ENCODE data around the gene NBL1. TPM values are rescaled to one million over a fixed set of nuclear protein-coding genes. Genes with fewer than 3 reads are reported as not detected.

The NBL1 gene
- polyA plus RNA-seq, 4 donors, result 60.6 to 503 (median 474) TPM

DNA sequence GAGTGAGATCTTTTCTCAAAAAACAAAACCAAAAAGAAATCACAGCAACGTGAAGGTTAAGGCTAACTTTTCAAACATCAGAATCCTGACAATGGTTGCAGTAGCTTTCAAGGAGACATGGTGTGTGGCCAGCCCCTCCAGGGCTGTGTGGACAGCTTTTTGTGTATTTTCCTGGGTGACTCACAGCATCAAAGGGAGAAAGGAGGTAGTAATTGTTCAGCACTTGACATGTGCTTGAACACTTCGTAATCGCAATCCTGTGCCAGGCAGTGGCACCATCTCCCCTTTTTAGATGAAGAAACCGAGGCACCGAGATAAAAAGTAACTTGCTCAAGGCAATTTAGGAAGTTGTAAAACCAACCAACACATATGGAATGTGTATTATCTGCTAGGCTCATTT is 10.3 kb downstream of the NBL1 start:
- Histone ChIP-seq H3K4me3 (ENCODE audit: low read depth in 1 of 3, low read length in 3 of 3) (no peak overlapping the region), H3K27me3 (ENCODE audit: control insufficient read depth in 3 of 3, insufficient read depth in 3 of 3, low read length in 3 of 3) (no peaks in the 10 kb centered on the region), H3K27ac (ENCODE audit: low read depth in 1 of 3, low read length in 2 of 3) (no peak overlapping the region), H3K36me3 (ENCODE audit: control insufficient read depth in 3 of 3, insufficient read depth in 2 of 3, low read depth in 1 of 3, low read length in 3 of 3) (peaks cover 4 to 50% (median 5%) of the 10 kb centered on the region in 3 donors), H3K9me3 (ENCODE audit: control insufficient read depth in 2 of 2, insufficient read depth in 1 of 2, low read depth in 1 of 2, low read length in 1 of 2) (no peaks in the 10 kb centered on the region), H3K4me1 (ENCODE audit: control insufficient read depth in 3 of 3, insufficient read depth in 2 of 3, low read depth in 1 of 3, low read length in 2 of 3) (peaks cover 2 to 12% (median 3%) of the 10 kb centered on the region in 3 donors)
- FAIRE-seq, result no peak
- DNase-seq, result no peak
- 48 to 81% (median 64%) methylated on average over 5 of the region's 5 CpGs for WGBS, 3 donors

DNA sequence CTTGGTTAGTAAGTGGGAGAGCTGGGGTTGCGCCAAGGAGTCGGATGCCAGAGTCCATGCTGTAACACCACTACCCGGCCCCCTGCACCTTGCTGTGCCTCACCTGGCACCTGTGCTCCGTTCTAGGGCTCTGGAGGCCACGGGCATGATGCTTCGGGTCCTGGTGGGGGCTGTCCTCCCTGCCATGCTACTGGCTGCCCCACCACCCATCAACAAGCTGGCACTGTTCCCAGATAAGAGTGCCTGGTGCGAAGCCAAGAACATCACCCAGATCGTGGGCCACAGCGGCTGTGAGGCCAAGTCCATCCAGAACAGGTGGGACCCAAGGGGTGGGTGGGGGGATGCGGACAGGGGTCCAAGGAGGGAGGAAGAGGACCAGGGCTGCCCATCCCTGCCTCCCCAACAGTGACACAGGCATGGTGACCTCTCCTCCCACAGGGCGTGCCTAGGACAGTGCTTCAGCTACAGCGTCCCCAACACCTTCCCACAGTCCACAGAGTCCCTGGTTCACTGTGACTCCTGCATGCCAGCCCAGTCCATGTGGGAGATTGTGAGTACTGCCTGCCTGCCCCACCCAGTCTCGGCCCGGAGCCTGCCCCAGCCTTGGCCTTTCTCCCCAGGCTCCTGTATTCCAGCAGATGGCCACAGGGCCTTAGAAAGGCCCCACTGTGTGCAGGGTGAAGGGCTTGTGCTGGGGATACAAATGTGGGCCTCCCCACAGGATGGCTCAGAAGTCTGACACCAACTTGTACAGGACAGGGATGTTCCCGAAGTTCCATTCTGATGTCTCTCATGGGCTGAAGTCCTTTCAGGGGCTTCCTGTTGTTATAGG is 11.0 kb downstream of the NBL1 start:
- peaks cover 2 to 12% (median 2%) of the 10 kb centered on the region in 3 donors for H3K4me1 ChIP-seq (ENCODE audit: control insufficient read depth in 3 of 3, insufficient read depth in 2 of 3, low read depth in 1 of 3, low read length in 2 of 3)
- H3K27me3 ChIP-seq (ENCODE audit: control insufficient read depth in 3 of 3, insufficient read depth in 3 of 3, low read length in 3 of 3), result no peaks in the 10 kb centered on the region
- H3K27ac ChIP-seq (ENCODE audit: low read depth in 1 of 3, low read length in 2 of 3), result peak overlapping the region in 1 of 3 donors; percentile 27
- FAIRE-seq, result no peak
- no peak overlapping the region for H3K4me3 ChIP-seq (ENCODE audit: low read depth in 1 of 3, low read length in 3 of 3)
- H3K9me3 ChIP-seq (ENCODE audit: control insufficient read depth in 2 of 2, insufficient read depth in 1 of 2, low read depth in 1 of 2, low read length in 1 of 2), result no peaks in the 10 kb centered on the region
- DNase-seq, result peak in 1 of 2 donors; percentile 58
- 26 to 66% (median 47%) methylated on average over 15 of the region's 15 CpGs for WGBS, 3 donors
- H3K36me3 ChIP-seq (ENCODE audit: control insufficient read depth in 3 of 3, insufficient read depth in 2 of 3, low read depth in 1 of 3, low read length in 3 of 3), result peaks cover 4 to 50% (median 5%) of the 10 kb centered on the region in 3 donors

DNA sequence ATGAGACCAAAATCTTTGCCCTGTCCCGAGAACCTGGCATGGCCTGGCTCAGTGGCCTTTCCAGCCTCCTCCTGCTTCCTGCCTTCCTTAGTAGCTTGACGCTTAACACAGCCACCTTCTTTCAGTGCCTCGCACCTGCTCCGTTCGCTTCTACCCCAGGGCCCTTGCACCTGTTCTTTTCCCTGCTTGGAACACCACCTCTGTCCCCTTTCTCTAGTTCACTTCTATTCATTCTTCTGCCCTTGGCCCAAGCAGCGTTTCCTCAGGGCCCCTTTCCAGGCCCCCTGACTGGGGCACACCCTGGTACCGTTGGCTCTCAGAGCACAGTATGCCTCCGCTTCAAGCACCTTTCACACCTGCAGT is 11.6 kb downstream of the NBL1 start:
- H3K4me1 ChIP-seq (ENCODE audit: control insufficient read depth in 3 of 3, insufficient read depth in 2 of 3, low read depth in 1 of 3, low read length in 2 of 3), result peaks cover 0 to 6% (median 2%) of the 10 kb centered on the region in 3 donors
- H3K4me3 ChIP-seq (ENCODE audit: low read depth in 1 of 3, low read length in 3 of 3), result no peak overlapping the region
- 82 to 85% (median 84%) methylated on average over 8 of the region's 8 CpGs for WGBS, 3 donors
- H3K36me3 ChIP-seq (ENCODE audit: control insufficient read depth in 3 of 3, insufficient read depth in 2 of 3, low read depth in 1 of 3, low read length in 3 of 3), result peaks cover 4 to 50% (median 5%) of the 10 kb centered on the region in 3 donors
- H3K27ac ChIP-seq (ENCODE audit: low read depth in 1 of 3, low read length in 2 of 3), result peak overlapping the region in 1 of 3 donors; percentile 27
- no peaks in the 10 kb centered on the region for H3K9me3 ChIP-seq (ENCODE audit: control insufficient read depth in 2 of 2, insufficient read depth in 1 of 2, low read depth in 1 of 2, low read length in 1 of 2)
- DNase-seq, result no peak
- FAIRE-seq, result no peak
- H3K27me3 ChIP-seq (ENCODE audit: control insufficient read depth in 3 of 3, insufficient read depth in 3 of 3, low read length in 3 of 3), result peaks cover 0 to 3% (median 0%) of the 10 kb centered on the region in 3 donors

DNA sequence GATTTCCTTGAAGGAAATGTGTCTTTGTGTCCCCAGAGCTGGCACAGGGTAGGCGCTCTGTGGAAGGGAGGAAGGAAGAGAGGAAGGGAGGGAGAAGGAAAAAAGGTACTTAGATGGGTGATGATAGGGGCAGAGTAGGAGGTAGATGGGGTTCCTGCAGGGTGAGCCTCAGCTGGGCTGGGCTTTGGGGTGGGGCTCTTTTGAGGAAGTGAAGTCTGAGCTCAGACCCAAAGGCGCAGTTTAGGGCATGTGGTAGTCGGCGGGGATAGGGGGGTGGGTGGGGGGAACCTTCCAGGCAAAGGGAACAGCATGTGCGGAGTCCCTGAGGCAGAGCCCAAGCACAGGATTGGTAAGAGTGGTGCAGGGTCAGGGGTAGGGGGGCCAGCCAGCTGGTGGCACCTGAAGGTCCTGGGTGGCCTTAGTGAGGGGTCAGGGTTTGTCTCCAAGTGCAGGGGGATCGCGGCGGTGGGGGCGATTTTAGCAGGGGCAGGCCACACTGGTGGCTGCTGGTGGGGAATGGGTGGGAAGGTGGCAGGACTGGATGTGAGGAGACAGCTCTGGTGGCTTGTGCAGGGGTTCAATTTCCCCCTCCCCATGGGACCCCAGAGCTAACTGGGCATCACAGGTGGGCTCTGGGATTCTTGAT is 12.1 kb downstream of the NBL1 start:
- Histone ChIP-seq H3K36me3 (ENCODE audit: control insufficient read depth in 3 of 3, insufficient read depth in 2 of 3, low read depth in 1 of 3, low read length in 3 of 3) (peaks cover 4 to 50% (median 5%) of the 10 kb centered on the region in 3 donors), H3K4me3 (ENCODE audit: low read depth in 1 of 3, low read length in 3 of 3) (no peak overlapping the region), H3K27ac (ENCODE audit: low read depth in 1 of 3, low read length in 2 of 3) (no peak overlapping the region), H3K27me3 (ENCODE audit: control insufficient read depth in 3 of 3, insufficient read depth in 3 of 3, low read length in 3 of 3) (peaks cover 0 to 5% (median 0%) of the 10 kb centered on the region in 3 donors), H3K9me3 (ENCODE audit: control insufficient read depth in 2 of 2, insufficient read depth in 1 of 2, low read depth in 1 of 2, low read length in 1 of 2) (no peaks in the 10 kb centered on the region), H3K4me1 (ENCODE audit: control insufficient read depth in 3 of 3, insufficient read depth in 2 of 3, low read depth in 1 of 3, low read length in 2 of 3) (peaks cover 0 to 3% (median 2%) of the 10 kb centered on the region in 3 donors)
- FAIRE-seq, result no peak
- no peak for DNase-seq
- 85 to 90% (median 87%) methylated on average over 9 of the region's 9 CpGs for WGBS, 3 donors

DNA sequence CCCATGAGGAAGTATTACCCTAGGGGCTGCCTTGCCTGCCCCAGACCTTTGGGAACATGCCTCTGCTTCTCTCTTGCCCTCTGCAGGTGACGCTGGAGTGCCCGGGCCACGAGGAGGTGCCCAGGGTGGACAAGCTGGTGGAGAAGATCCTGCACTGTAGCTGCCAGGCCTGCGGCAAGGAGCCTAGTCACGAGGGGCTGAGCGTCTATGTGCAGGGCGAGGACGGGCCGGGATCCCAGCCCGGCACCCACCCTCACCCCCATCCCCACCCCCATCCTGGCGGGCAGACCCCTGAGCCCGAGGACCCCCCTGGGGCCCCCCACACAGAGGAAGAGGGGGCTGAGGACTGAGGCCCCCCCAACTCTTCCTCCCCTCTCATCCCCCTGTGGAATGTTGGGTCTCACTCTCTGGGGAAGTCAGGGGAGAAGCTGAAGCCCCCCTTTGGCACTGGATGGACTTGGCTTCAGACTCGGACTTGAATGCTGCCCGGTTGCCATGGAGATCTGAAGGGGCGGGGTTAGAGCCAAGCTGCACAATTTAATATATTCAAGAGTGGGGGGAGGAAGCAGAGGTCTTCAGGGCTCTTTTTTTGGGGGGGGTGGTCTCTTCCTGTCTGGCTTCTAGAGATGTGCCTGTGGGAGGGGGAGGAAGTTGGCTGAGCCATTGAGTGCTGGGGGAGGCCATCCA is 12.8 kb downstream of the NBL1 start:
- no peak for FAIRE-seq
- Histone ChIP-seq H3K4me1 (ENCODE audit: control insufficient read depth in 3 of 3, insufficient read depth in 2 of 3, low read depth in 1 of 3, low read length in 2 of 3) (peaks cover 0 to 3% (median 2%) of the 10 kb centered on the region in 3 donors), H3K27ac (ENCODE audit: low read depth in 1 of 3, low read length in 2 of 3) (no peak overlapping the region), H3K9me3 (ENCODE audit: control insufficient read depth in 2 of 2, insufficient read depth in 1 of 2, low read depth in 1 of 2, low read length in 1 of 2) (no peaks in the 10 kb centered on the region), H3K27me3 (ENCODE audit: control insufficient read depth in 3 of 3, insufficient read depth in 3 of 3, low read length in 3 of 3) (peaks cover 0 to 9% (median 0%) of the 10 kb centered on the region in 3 donors), H3K36me3 (ENCODE audit: control insufficient read depth in 3 of 3, insufficient read depth in 2 of 3, low read depth in 1 of 3, low read length in 3 of 3) (peaks cover 4 to 48% (median 5%) of the 10 kb centered on the region in 3 donors), H3K4me3 (ENCODE audit: low read depth in 1 of 3, low read length in 3 of 3) (no peak overlapping the region)
- 79 to 84% (median 80%) methylated on average over 14 to 15 of the region's 15 CpGs for WGBS, 3 donors
- DNase-seq, result no peak

DNA sequence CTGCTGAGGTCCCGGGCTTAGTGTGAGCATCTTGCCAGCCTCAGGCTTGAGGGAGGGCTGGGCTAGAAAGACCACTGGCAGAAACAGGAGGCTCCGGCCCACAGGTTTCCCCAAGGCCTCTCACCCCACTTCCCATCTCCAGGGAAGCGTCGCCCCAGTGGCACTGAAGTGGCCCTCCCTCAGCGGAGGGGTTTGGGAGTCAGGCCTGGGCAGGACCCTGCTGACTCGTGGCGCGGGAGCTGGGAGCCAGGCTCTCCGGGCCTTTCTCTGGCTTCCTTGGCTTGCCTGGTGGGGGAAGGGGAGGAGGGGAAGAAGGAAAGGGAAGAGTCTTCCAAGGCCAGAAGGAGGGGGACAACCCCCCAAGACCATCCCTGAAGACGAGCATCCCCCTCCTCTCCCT is 13.4 kb downstream of the NBL1 start:
- WGBS, 3 donors, result 87 to 98% (median 88%) methylated on average over 8 to 10 of the region's 10 CpGs

DNA sequence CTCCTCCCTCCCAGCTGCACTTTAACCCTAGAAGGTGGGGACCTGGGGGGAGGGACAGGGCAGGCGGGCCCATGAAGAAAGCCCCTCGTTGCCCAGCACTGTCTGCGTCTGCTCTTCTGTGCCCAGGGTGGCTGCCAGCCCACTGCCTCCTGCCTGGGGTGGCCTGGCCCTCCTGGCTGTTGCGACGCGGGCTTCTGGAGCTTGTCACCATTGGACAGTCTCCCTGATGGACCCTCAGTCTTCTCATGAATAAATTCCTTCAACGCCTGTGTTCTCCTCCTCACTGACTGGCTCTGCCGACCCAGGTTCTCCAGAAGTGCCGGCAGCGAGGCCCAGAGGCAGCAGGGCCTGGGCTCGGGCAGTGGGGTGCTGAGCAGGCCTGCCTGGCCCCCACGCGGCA is 14.1 kb downstream of the NBL1 start:
- Histone ChIP-seq H3K4me3 (ENCODE audit: low read depth in 1 of 3, low read length in 3 of 3) (no peak overlapping the region), H3K9me3 (ENCODE audit: control insufficient read depth in 2 of 2, insufficient read depth in 1 of 2, low read depth in 1 of 2, low read length in 1 of 2) (no peaks in the 10 kb centered on the region), H3K27ac (ENCODE audit: low read depth in 1 of 3, low read length in 2 of 3) (no peak overlapping the region), H3K27me3 (ENCODE audit: control insufficient read depth in 3 of 3, insufficient read depth in 3 of 3, low read length in 3 of 3) (peaks cover 0 to 18% (median 2%) of the 10 kb centered on the region in 3 donors), H3K36me3 (ENCODE audit: control insufficient read depth in 3 of 3, insufficient read depth in 2 of 3, low read depth in 1 of 3, low read length in 3 of 3) (peaks cover 3 to 43% (median 4%) of the 10 kb centered on the region in 3 donors), H3K4me1 (ENCODE audit: control insufficient read depth in 3 of 3, insufficient read depth in 2 of 3, low read depth in 1 of 3, low read length in 2 of 3) (peaks cover 0 to 3% (median 2%) of the 10 kb centered on the region in 3 donors)
- FAIRE-seq (no peak), DNase-seq (no peak)
- WGBS, 3 donors, result 84 to 90% (median 88%) methylated on average over 12 to 13 of the region's 13 CpGs

More for the DNA sequence above, 13.4 kb downstream of the NBL1 start:
- H3K27me3 ChIP-seq (ENCODE audit: control insufficient read depth in 3 of 3, insufficient read depth in 3 of 3, low read length in 3 of 3), result peaks cover 0 to 11% (median 0%) of the 10 kb centered on the region in 3 donors
- H3K4me1 ChIP-seq (ENCODE audit: control insufficient read depth in 3 of 3, insufficient read depth in 2 of 3, low read depth in 1 of 3, low read length in 2 of 3), result peaks cover 0 to 3% (median 2%) of the 10 kb centered on the region in 3 donors
- H3K9me3 ChIP-seq (ENCODE audit: control insufficient read depth in 2 of 2, insufficient read depth in 1 of 2, low read depth in 1 of 2, low read length in 1 of 2), result no peaks in the 10 kb centered on the region
- H3K27ac ChIP-seq (ENCODE audit: low read depth in 1 of 3, low read length in 2 of 3), result no peak overlapping the region
- H3K4me3 ChIP-seq (ENCODE audit: low read depth in 1 of 3, low read length in 3 of 3), result no peak overlapping the region
- H3K36me3 ChIP-seq (ENCODE audit: control insufficient read depth in 3 of 3, insufficient read depth in 2 of 3, low read depth in 1 of 3, low read length in 3 of 3), result peaks cover 3 to 43% (median 4%) of the 10 kb centered on the region in 3 donors
- DNase-seq (no peak), FAIRE-seq (no peak)

DNA sequence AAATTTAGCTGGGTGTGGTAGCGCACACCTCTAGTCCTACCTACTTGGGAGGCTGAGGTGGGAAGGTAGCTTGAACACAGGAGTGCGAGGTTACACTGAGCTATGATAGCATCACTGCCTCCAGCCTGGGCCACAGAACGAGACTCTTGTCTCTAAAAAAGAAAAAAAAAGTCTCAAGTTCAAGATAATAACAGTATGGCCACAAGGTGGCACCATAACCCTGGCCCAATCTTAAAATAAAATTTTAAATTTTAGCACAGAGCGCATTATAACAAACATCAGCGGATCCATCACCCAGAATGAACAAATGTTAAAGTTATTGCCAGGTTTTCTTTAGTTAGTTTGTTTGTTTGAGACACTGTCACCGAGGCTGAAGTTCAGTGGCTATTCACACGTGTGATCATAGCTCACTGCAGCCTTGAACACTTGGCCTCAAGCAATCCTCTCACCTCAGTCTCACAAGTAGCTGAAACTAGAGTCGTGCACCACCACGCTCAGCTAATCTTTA is 17.7 kb downstream of the NBL1 start:
- Histone ChIP-seq H3K27me3 (ENCODE audit: control insufficient read depth in 3 of 3, insufficient read depth in 3 of 3, low read length in 3 of 3) (peaks cover 14 to 47% (median 20%) of the 10 kb centered on the region in 3 donors), H3K4me1 (ENCODE audit: control insufficient read depth in 3 of 3, insufficient read depth in 2 of 3, low read depth in 1 of 3, low read length in 2 of 3) (peaks cover 0 to 2% (median 2%) of the 10 kb centered on the region in 3 donors), H3K4me3 (ENCODE audit: low read depth in 1 of 3, low read length in 3 of 3) (no peak overlapping the region), H3K9me3 (ENCODE audit: control insufficient read depth in 2 of 2, insufficient read depth in 1 of 2, low read depth in 1 of 2, low read length in 1 of 2) (no peaks in the 10 kb centered on the region), H3K36me3 (ENCODE audit: control insufficient read depth in 3 of 3, insufficient read depth in 2 of 3, low read depth in 1 of 3, low read length in 3 of 3) (peaks cover 0 to 22% (median 2%) of the 10 kb centered on the region in 3 donors), H3K27ac (ENCODE audit: low read depth in 1 of 3, low read length in 2 of 3) (no peak overlapping the region)
- WGBS, 3 donors, result 6 to 14% (median 8%) methylated on average over 9 of the region's 9 CpGs
- DNase-seq (peak in 1 of 2 donors; percentile 61), FAIRE-seq (no peak)

All from small intestine (tissue), 7 donors.